Measurements from ENCODE around the gene MYL12A.
"Not testable (repeated sequence)": the region's sequence is repeated elsewhere in the genome, so short reads cannot be mapped to it uniquely, and the experiment has no call there.

Gene MYL12A

DNA sequence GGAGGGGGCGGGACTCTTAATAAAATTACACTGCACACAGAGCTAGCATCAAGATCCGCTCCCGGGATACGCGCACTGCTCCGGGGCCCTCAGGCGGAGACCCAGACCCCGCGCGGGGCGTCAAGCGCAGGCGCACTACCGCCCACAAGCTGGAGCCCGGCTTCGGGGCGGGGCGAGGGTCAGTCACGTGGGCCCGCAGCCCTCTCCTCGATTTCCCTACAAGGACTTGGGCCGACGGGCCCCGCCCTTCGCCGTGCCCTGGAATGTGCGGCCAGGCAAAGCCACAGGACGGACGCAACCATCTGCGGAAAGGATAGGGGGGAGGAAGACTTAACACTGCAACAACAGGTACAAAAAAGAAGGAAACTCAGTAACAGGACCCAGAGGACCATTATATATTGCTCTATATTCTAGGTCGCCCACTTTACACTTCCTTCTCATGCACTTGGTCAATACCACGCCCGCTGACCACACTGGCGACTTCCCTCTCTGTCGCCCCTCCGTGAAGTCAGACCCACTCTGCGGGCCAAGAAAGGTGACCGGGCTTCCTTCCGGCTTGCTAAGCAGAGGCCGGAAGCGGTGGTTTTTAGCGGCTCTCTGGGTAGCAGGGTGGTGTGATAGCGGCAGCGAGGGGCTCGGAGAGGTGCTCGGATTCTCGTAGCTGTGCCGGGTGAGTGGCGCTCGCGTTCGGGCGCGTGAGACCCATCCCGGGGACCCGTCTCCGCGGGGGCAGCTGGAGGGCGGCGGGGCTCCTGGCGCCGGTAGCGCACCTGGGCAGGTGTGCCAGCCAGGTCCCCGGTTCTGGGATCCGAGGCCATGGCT lies at the start of gene MYL12A:
Gene MYL12A (plus strand): TSS at position 562 of the 822 bp plus-strand sequence. CDS start 5,447 bp downstream, outside the sequence.
- peak; percentile 90 for DNase-seq (ENCODE audit: low read depth)

- not testable (repeated sequence) for DNase-seq (ENCODE audit: low read depth)
Measured at GRCh38 chr18:3198260-3198860, 49.2 kb upstream of the MYL12A start.

DNA sequence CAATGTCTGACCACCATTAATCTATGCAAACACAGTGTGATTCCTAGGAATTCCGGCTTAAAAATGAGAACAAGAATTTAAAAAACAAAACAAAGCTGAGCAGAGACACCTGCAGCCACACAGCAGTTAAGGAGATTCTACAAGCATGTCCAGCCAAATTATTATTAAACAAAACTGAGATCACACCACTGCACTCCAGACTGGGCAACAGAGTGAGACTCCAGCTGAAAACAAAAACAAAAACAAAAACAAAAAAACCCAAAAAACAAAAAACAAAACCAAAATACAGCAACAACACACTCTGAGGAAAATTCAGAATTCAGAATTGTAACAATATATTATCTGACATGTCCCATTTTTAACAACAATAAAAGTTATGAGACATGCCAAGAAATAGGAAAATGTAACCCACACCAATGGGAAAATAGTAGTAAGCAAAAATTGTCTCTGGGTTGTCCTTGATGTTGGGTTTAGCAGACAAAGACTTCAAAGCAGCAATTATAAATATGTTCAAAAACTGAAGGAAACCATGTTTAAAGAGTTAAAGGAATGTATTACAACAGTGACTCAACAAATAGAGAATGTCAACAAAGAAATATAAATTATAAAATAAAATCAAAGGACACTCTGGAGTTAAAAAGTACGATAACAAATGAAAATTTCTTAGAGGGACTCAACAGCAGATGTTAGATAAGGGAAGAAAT lies 47.5 kb upstream of the MYL12A start:
- DNase-seq (ENCODE audit: low read depth): no peak

DNA sequence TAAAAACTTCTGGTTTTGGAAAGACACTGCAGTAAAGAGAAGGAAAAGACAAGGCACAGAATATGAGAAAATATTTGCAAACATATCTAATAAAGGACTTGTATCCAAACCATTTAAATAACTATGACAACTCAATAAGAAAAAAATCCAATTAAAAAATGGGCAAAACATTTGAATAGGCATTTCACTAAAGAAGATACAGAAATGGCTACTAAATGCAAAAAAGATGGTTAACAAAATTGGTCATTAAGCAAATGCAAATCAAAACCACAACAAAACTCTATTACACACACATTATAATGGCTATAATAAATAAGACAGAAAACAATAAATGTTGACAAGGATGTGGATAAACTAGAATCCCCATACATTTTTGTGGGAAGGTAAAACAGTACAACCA lies 42.4 kb upstream of the MYL12A start:
- DNase-seq (ENCODE audit: low read depth): no peak

- DNase-seq (ENCODE audit: low read depth): no peak
Measured at GRCh38 chr18:3207565-3207964, 40.0 kb upstream of the MYL12A start.

DNA sequence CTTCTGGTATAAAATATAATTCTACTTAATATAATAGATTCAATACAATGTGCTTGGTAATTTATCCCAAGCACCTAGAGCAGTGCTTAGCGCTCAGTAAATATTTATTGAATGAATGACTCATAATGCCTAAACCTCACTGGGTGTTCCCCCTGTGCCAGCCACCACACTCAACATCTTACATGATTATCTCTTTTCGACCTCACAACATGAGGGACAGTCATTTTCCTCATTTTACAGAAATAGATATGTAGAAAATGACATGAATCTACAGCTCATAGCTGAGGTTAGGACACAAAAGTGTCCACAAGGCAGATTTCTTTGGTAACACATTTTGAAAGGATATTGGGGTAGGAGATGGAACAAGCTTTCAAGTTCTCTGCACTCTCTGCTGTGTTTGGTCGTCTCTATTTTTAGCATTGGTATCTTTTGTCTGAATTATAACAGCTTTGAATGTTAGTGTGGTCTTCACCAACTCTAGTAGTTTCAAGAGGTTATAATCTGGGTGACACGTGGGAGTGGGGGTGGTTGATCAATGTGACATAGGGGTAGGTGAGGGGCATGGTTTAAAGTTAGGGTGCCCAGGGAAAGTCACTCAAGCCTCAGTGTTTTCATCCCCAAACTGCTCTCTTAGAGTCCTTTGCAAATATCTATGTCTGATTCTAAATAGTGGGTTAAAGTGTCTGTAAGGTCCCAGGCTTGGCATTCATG lies 37.6 kb upstream of the MYL12A start:
- DNase-seq (ENCODE audit: low read depth): no peak

DNA sequence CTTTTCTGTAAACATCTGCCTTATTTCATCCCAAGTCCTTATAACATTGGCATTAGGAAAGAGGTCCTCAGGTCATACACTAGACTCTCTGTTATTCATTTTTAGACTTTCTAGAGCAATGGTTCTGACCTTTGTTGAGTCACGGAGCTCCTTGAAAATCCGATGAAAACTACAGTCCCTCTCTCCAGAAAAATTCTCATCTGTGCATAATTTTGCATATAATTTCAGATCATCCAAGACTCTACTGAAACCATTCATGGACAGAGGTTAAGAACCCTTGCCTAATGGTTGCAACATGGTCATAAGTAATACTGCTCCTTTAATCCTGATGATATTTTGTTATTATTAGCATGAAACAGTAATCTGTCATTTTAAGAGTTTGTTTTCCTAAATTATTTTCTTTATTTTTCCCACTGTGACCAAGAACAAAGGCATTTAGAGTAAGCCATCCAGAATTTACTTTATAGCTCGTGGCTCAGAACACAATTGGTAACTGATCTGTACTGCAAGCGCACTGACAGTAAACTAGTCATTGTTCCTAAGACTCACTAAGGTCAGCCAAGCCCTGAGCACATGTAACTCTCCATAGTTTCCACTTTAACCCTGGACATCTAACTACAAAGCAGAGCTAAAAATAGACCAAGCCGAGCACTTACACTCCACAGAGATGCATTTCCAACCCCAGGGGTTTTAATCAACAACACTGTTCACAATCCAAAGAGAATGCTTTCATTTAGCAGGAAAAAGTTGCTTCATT lies 36.2 kb upstream of the MYL12A start:
- DNase-seq (ENCODE audit: low read depth): no peak

DNA sequence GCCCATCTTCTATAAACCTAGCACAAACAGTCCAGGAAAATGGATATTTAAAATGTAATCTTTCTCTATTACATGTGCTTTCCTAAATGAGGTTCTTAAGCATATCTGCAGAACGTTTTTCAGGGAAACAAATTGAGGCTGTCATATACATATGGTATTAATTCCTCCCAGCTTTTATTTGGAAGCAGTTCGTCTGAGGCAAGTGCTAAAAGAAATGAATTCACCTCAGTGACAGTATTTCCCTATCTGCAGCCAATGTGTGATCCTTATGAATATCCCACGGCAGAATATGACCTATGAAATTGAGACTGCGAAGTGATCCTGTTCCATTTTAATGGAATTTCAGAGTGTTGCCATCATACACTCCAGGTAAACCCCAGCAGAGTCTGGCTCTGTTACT lies 34.9 kb upstream of the MYL12A start:
- DNase-seq (ENCODE audit: low read depth): no peak

DNA sequence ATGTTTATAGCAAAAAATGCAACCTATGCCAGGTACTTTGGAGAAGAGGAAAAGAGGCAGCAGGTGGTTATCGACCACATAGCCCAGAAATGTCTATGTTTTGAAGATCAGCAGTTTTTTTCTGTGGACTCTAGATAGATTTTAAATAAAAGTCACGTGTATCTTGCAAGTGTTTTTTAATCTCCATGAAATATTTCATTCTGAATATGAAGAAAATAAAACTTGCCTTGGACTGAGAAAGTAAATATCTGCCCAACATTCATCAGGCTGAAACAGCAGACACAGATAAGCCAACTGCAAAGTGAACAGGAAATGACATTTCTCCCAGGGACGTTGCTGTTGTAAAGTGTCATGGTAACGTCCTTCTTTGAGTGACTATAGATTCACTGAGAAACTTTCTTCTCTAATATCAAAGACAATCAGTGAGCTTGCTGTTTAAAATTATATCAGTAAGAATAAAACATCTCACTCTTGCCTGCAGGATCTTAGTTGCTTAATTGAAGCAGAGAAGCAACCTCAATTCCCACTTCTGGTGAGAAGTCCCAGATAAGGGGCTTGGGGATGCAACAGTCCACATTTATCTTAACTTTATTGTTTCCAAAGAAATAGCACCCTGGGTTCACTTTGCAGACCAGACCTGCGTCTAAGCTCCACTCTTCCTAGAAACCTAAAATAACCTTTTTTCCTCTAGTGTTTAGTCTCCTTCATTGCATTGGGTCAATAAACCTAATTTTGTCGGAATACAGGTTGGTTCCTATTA lies 34.1 kb upstream of the MYL12A start:
- DNase-seq (ENCODE audit: low read depth): no peak

DNA sequence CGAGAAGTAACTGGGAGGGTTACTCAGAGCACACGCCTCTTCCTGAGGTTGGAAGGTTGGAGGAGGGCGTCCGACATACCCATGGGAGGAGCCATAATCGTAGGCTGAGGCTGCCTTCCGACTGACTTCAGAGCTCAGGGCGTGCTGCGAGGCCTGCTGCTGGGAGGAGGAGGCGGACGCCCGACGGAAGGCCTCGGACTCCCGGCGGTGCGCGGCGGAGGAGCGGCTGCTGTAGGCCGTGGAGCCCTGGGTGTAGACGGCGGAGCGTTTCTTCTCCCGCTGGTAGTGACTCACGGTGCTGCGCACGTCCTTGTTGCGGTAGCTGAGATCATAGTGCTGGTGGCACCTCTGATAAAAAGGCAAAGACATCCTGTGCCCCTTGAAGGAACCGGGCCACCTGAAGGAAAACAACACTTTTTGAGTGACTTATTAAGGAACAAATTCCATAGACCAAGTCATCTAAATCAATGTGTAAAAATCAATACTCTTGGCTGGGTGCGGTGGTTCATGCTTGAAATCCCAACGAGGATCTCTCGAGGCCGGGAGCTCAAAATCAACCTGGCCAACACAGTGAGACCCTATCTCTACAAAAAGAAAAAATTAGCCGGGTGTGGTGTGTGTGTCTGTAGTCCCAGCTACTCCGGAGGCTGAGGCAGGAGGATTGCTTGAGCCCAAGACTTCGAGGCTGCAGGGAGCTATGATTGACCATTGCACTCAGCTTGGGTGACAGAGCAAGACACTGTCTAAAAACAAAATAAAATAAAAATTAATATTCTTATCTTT lies 32.6 kb upstream of the MYL12A start:
- DNase-seq (ENCODE audit: low read depth): no peak

- DNase-seq (ENCODE audit: low read depth): no peak
Measured at GRCh38 chr18:3216987-3217386, 30.6 kb upstream of the MYL12A start.

DNA sequence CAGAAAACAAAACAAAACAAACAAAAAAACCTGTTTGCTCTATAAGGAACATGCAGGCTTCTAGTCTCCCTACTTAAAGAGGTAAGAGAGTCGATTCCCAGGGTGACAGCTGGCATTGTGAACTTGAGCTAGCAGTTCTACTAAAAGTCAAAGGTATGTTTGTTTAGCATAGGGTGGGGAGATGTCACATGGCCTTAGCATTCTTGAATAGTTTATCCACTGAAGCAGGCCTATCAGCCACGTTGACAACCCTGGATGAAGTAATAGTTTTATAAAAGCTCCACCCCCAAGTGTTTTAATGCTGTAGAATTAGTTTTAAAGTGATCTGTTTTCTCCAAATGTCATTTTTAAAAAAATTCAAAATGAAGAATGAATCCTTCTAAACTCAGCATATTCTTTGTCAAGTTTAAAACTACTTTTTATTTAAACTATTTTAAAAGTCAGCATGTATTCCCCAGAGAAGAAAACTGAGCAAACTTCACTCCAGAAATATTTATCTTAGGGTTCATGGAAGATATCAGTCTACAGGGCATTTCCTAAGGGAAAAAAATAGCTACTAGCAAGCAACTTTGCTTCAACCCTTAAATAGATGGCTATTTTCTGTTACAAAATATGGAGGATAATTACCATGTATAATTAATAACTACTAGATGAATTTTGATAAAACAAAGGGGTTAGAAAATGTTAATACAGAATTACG lies 29.5 kb upstream of the MYL12A start:
- no peak for DNase-seq (ENCODE audit: low read depth)

DNA sequence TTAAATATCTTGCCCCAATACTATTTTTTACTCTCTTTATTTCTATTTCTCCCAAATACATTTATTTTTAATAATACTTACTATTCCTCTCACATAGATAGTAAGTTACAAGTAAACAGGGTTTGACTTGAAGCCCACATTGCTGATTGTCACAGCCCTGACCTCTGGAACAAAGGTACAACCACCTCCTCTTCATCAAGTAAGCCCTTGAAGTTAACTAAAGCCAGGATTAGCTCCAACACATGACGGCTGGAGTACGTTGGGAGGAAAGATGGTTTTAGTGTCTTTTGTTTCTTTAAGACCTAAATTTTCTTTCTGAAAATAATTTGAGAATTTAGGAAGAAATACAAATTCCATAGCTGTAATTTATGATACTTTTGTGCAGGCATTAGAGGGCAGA lies 28.8 kb upstream of the MYL12A start:
- DNase-seq (ENCODE audit: low read depth): no peak

DNA sequence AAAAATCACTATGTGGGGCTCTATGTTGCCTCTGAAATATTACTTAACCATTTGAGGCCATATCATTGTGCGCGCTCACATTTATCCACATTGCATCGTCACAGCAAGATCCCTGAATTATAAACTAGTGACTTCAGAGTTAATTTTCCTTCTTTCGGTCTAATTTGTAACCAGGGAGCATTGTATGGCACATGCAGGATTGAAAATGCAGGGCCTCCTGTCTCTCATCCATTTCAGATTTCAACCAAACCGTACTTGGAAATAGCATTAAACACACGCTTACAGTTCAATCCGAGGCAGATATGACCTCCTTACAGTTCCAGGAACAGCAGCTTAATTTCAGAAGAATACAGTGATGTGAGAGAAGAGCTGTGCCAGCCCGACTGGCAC lies 28.4 kb upstream of the MYL12A start:
- DNase-seq (ENCODE audit: low read depth): no peak

- DNase-seq (ENCODE audit: low read depth): no peak
Measured at GRCh38 chr18:3219631-3220335, 27.8 kb upstream of the MYL12A start, which contains the start of gene MYOM1. MYOM1 (minus strand) TSS chr18:3219968; CDS start chr18:3215223, 4,745 bp downstream.

DNA sequence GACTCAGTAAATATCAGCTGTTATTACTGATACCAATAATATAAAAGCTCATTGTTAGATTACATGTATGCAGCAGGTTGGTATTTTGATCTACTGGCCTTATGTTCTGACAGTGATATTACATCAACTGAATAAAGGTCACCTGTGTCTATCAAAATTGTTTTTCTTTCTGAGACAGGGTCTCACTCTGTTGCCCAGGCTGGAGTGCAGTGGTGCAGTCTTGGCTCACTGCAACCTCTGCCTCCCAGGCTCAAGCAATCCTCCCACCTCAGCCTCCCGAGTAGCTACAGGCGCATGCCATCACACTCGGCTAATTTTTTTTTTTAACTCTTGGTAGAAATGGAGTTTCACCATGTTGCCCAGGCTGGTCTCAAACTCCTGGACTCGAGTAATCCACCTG lies 26.7 kb upstream of the MYL12A start:
- DNase-seq (ENCODE audit: low read depth): not testable (repeated sequence)

DNA sequence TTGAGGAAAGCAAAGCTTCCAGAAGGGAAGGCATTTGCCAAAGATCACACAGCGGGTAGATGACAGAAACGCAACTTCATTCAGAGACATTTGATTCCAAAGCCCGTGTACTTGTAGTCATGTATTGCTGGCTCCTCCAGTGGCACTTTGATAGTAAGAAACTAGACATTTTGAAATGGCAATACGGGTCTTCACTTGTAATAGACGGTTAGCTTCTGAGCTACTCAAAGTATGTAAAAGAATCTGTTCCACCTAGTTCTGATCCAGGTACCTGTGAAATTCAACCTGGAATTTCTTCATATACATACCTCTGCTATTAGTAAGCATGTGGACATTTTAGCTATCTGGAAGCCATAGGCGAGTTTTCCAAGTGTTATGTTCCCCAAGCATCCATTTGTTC lies 26.1 kb upstream of the MYL12A start:
- no peak for DNase-seq (ENCODE audit: low read depth)

DNA sequence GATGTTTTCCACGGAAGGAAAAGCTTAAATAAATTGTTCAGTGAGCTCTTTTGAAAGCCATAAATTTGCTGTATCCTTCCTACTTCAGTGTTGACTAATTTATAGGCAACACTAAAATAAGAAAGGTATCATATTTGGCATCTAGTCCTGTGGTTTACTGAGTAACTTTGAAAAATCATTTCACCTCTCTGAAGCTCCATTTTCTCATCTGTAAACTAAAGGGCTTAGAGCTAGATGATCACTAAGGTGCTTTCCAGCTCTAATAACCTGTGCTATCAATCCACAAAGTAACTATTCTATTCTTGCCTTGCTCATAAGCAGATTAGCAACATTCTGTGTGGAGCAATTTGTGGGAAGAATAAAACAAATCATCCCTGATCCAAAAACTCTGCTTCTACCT lies 24.2 kb upstream of the MYL12A start:
- no peak for DNase-seq (ENCODE audit: low read depth)

DNA sequence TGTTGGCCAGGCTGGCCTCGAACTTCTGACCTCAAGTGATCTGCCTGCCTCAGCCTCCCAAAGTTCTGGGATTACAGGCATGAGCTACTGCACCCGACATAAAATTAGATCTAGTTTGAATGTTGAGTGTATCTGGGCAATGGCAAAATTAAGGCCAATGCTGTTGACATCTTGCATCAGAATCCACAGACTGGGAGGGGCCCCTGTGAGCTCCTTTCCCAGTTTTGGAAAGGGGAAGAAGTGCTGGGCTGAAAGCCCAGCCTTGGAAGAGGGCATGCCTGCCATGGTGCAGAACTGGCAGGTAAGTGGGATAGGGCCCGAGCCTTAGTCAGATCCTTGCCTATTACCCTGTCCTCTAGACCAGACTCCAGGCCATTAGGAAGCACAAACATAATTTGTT lies 23.4 kb upstream of the MYL12A start:
- no peak for DNase-seq (ENCODE audit: low read depth)
